ENCODE data around the gene KLK2.

- TF ChIP-seq CTCF (IDR thresholded peaks at IDR 0.05) (no peak), POLR2A (IDR thresholded peaks at IDR 0.05) (no peak)
These were observed 17.4 kb downstream of the KLK2 start for GRCh38 chr19:50890422-50891252.

Data from right lobe of liver (tissue), 4 donors.